Measurements from ENCODE around the gene MTMR4.
"Not testable (repeated sequence)": the region's sequence is repeated elsewhere in the genome, so short reads cannot be mapped to it uniquely, and the experiment has no call there.

Gene MTMR4

GRCh38 chr17:58513965-58514769, at the start of gene MTMR4:
MTMR4 (minus strand) TSS chr17:58514638; CDS start chr17:58514407, 231 bp downstream.
- DNase-seq, result peak; percentile 87

DNA sequence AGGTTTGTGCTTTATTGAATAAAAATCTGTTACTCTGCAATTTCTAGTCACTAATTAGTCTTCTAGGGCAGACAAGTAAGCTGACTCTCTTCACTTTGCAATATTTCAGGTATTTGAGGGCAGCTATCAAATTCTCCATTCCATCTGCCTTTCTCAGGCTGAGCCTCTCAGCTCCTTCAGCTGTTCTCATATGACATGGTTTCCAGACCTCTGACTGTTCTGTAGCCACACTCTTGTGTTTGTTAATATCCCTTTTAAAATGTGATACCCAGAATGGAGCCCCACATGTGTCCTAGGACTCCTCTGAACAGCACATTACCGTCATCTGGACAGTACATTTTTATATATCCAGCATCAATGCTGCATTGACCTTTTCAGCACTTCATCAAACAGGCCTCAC, 46.1 kb upstream of the MTMR4 start:
- no peak for DNase-seq

- no peak for DNase-seq
Measured at GRCh38 chr17:58557981-58558380, 43.5 kb upstream of the MTMR4 start.

GRCh38 chr17:58556833-58557250, 42.4 kb upstream of the MTMR4 start:
- peak; percentile 39 for DNase-seq

DNA sequence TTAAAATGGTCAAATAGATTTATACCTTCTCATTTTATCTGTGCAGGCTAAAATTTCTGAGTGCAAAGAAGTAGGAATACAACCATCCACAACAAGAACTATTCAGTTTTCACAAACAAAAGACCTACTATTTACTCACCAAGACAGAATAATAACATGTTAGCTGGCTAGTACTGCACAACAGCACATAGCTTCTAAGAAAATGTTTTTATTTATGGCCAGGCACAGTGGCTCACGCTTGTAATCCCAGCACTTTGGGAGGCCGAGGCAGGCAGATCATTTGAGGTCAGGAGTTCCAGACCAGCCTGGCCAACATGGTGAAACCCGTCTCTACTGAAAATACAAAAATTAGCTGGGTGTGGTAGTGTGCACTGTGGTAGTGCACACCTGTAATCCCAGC, 40.7 kb upstream of the MTMR4 start:
- DNase-seq, result not testable (repeated sequence)

DNA sequence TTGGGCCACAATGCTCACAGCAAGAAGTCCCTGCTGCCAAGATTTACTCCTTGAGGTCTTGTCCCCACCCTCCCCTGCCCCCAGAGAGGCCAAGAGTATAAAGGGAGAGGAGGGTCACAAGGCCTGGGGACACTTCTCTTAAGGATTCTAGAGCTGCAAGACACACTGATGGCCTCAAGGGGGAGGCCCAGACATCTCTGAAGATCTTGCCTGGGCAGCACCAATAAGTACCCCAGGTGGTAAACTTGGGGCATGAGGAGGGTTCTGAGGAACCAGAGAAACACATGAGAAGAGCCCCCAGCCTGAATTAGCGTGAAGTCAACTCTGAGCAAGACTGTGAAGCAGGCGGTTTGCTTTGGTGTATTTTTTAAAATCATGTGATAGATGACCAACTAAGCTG, 26.8 kb upstream of the MTMR4 start:
- DNase-seq, result no peak

DNA sequence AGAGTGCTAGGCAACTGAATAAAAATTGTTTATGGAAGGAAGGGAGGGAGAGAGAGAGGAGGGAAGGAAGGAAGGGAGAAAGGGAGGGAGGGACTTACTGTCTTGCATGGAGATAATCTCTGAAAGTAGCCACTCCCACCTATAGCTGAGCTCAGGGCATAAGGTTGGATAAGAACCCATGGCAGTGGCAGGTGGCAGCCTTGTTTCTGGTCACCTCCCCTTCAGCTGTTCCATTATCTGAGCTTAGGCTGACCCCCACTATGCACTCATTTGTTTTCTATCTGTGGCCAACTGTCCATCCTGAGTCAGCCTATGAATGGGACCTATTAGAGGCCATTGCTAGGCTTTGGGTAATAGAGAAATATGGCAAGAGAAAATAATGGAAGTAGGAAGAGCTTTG, 25.3 kb upstream of the MTMR4 start:
- DNase-seq, result no peak

GRCh38 chr17:58538811-58539409, 24.5 kb upstream of the MTMR4 start:
- DNase-seq, result no peak

- no peak for DNase-seq
Measured at GRCh38 chr17:58537266-58537665, 22.8 kb upstream of the MTMR4 start.

GRCh38 chr17:58536542-58536941, 22.1 kb upstream of the MTMR4 start:
- DNase-seq, result no peak

DNA sequence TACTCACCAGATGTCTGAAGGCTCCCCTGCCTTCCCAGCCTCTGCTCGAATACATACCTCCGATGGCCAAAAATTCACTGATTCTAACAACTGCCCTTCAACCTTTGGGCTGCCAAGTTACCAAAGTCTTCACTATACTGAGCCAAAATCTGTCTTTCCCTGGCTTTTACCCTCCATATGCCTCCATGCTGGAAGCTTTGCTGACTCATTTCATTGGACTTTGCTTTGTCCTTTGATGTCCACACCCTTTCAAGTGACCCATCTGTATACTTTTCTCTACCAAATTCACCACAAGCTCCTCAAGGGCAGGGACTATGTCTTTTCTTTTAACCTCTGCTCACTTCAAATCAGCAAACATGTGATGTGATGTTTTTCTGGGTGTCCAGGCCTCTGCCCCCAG, 21.0 kb upstream of the MTMR4 start:
- DNase-seq, result no peak

GRCh38 chr17:58534901-58535421, 20.5 kb upstream of the MTMR4 start:
- no peak for DNase-seq

- no peak for DNase-seq
Measured at GRCh38 chr17:58534331-58534730, 19.9 kb upstream of the MTMR4 start.

GRCh38 chr17:58533616-58534188, 19.3 kb upstream of the MTMR4 start:
- no peak for DNase-seq

- DNase-seq, result no peak
Measured at GRCh38 chr17:58532555-58532951, 18.1 kb upstream of the MTMR4 start.

GRCh38 chr17:58531661-58532554, 17.5 kb upstream of the MTMR4 start:
- peak; percentile 75 for DNase-seq

DNA sequence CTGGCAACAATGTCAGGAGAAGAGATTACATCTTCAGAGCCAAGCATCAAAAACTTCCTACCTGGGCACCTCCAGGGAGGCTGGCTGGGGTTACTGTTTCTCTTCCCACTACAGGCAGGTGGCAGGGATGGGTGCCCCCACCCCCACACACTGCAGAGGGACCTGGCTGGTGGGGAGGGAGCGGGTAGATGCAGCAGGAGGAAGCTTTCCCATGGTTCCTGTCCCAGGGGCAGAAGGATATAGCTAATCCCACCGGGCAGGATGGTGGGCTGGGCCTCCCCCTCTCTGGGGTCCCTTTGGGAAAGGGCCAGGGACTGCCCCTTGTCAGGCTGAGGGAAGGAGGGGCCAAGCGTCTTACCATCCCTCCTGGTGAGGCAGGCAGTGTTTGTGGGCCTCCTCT, 16.7 kb upstream of the MTMR4 start:
- no peak for DNase-seq

- no peak for DNase-seq
Measured at GRCh38 chr17:58530655-58531054, 16.2 kb upstream of the MTMR4 start.

DNA sequence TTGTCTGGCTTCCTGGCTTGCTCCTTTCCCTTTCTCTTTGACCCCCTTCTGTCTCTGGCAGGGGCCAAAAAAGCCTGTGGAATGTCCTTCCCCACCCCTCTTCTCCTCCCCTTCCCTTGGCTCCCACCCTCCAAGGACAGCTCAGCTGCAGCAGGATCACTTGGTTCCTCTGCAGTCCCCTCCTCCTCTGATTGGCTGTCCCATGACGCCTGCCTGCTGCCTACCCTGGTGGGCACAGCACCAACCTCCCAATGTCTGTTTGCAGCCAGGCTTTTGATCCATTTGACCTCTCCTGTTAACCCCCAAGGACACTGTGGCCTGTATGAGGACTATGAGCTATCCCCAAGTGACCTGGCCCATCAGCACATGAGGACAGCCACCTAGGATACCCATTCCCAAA, 14.8 kb upstream of the MTMR4 start:
- no peak for DNase-seq

DNA sequence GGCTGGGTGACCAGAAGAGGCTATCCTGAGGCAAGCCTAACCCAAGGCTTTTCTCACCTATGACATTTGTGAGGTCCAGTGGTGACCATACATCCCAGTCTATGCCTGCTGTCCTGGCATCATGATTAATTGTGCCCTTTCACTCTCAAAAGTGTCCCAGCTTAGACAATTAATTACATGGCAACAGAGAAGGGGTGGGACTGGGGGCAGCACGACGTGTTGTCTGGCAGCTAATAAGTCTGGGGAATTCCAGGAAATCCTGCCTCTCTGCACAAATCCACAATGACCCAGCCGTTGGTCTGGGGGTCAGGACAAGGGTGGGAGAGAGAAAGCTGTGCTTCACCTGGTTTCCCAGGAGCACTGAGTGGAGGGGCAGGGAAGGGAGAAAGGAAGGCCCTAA, 14.0 kb upstream of the MTMR4 start:
- no peak for DNase-seq

DNA sequence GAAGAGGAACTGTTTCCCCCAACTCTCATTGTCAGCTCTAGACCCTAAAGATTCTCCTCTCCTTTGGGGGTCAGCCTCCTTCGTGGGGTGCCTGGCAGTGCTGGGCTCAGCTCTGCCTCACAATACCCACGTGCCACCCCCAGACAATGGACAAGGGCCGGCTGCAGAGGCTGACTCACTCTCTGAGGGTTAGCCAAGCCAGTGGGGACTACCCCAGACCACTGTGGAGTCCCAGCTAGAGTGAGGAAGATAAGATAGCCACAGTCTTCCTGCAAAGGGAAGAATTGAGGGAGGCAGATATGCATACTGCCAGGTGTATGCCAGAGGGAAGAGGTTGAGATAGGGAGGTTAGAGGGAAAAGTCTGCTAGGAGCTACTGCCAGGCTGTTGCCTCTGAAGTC, 13.5 kb upstream of the MTMR4 start:
- DNase-seq, result no peak

- DNase-seq, result no peak
Measured at GRCh38 chr17:58527306-58527705, 12.9 kb upstream of the MTMR4 start.

- no peak for DNase-seq
Measured at GRCh38 chr17:58525239-58525638, 10.8 kb upstream of the MTMR4 start.
